CD4-positive, alpha-beta T cell treated with Interleukin-6 at 100 ng/mL for 8 hours (primary cell): ENCODE data around the gene ENPP7.

Experiments used
- DNase-seq: peaks from one replicate; pipeline ENCODE4 v3.0.0-alpha.2; 2020; ENCODE audit warnings: mixed read lengths, low spot score

The ENPP7 gene

DNA sequence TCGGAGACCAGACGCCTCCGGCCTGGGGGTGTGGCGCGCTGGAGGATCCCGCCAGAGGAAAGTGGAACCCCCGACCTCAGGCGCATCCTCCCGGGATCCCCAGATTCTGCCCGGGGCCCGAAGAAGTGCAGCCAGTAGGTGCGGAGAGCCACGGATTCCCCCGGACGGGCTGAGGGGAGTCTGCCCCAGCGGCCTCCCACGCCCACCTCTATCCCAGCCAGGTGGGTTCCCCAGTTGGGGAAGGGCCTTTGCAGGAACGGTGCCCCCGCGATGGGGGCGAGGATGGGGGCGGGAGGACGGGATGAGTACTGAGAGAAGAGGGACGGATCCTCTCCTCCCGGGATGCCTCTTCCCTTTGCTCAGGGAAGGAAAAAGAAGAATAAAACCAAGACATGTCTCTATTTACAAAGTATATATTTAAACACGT, 61.0 kb downstream of the ENPP7 start:
- no peak for DNase-seq
